Panc1 (cell line): ENCODE data around the gene SH3D19.

Source experiments
- CTCF ChIP-seq: fragments of 450-650 bp; IDR thresholded peaks from 2 replicates; pipeline ENCODE4 v1.5.1; 2017; ENCODE audit warnings: mild to moderate bottlenecking
- POLR2AphosphoS5 ChIP-seq: IDR thresholded peaks from 2 replicates; pipeline ENCODE4 v1.6.1; 2012; ENCODE audit warnings: mild to moderate bottlenecking, low read depth, low read length, moderate library complexity
- REST ChIP-seq, 2 experiments: IDR thresholded peaks; 2 replicates each; pipeline ENCODE4 v1.6.1; 2011 to 2012; ENCODE audit warnings: low read depth in 2 of 2, control low read depth in 1 of 2, low read length in 1 of 2, mild to moderate bottlenecking in 1 of 2, moderate library complexity in 1 of 2; ENCODE audit not compliant: insufficient read depth in 1 of 2

GRCh38 chr4:151231915-151232595 is 93.3 kb downstream of the SH3D19 start:
- TF ChIP-seq REST (IDR thresholded peaks at IDR 0.05; ENCODE audit: insufficient read depth in 1 of 2, low read depth in 2 of 2, low read length in 1 of 2) = no peak
- TF ChIP-seq CTCF = no peak
- TF ChIP-seq POLR2AphosphoS5 = no peak
